ENCODE data around the gene ZNF207.
A peak's percentile ranks its signal among the peaks of the same experiment; 100 is the strongest.
"Not testable (repeated sequence)": the region's sequence is repeated elsewhere in the genome, so short reads cannot be mapped to it uniquely, and the experiment has no call there.

ZNF207 gene

DNA sequence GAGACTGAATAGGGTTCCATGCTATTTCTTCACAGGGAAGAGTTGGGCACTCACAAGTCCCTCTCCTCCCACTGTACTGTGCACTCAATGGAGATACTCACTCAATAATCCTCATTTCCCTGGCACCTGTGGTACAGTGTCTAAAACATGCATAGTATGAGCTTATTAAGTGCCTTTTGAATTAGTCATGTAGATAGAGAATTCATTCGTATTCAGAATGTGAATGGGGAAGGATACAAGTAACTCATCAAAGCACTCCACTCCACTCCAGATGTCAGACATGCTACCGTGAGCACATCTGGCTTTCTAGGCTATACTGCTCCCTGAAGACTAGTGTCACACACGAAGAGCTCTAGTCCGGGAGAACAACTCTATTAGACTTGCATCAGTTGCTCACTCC is 14.3 kb upstream of the ZNF207 start:
- no peak for DNase-seq

DNA sequence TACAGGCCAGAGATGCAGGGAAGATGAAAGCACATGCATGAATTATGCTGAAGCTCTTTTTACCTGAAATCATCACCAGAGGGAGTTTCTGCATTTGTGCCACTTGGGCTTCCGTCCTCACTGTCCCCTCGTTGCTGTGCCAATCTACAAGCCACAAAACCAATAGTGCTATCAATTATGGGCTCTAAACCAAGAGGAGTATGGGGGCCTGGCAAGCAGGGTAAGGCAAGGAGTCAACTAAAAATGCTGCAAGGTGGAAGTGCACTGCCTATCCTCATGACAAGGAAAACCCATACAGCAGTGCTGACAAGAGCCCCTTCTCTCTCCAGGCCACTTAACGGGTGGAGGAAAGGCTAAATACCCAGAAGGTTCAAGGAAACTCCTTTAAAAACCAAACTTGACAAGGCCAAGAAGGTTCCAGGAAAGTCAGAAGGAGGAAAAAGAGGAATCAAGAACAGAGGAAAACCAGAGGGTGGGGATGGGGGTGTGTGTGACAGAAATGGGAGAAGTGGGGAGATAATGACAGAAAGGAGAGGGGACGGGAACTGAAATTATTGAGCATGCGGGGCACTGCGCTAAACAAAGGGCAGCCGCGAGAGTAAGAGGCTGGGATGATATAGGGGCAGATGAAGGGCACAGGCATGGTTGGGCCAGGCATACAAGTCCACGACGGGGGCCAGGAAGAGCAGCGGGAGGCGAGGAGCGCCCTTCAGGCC is 8.7 kb upstream of the ZNF207 start:
- peak in 1 of 2 donors; percentile 20 for DNase-seq

DNA sequence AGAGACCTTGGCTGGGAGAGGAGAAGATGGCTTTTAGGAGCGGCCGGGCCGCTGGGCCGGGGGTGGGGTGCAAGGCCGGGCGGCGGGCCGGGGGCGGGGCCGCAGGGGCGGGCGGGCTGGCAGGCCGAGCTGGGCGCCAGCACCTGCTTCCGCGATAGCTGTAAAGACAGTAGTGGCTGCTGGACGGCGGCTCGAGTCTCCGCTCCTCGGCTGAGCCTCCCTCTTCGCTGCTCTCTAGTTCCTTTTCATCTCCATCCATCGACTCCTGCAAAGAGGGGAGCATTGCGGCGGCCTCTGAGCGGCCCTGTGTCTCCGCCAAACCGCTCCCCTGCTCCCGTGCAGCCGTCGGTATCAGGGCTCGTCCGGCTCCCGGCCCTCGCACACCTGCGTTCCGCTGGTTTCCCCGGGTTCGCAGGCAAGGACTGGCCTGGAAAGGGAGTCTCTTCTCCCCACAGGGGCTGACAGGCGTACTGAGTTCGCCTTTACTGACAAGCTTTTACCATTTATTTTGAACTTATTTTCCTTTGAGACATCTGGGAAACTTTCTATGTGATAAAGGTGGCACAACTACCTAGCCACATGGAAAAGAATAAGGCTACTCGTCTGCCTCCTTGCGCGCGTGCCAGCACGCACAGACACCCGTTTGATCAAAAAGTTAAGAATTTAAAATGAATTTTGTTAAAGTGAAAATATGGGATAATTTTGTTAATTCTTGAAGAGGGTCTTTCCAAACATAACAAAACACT is 7.9 kb upstream of the ZNF207 start, which contains the start of gene C17orf75:
Gene C17orf75 (minus strand): TSS at position 317 of the 746 bp plus-strand sequence. CDS start 34 bp downstream, at position 283.
- peak; percentile 50 to 63 for DNase-seq

DNA sequence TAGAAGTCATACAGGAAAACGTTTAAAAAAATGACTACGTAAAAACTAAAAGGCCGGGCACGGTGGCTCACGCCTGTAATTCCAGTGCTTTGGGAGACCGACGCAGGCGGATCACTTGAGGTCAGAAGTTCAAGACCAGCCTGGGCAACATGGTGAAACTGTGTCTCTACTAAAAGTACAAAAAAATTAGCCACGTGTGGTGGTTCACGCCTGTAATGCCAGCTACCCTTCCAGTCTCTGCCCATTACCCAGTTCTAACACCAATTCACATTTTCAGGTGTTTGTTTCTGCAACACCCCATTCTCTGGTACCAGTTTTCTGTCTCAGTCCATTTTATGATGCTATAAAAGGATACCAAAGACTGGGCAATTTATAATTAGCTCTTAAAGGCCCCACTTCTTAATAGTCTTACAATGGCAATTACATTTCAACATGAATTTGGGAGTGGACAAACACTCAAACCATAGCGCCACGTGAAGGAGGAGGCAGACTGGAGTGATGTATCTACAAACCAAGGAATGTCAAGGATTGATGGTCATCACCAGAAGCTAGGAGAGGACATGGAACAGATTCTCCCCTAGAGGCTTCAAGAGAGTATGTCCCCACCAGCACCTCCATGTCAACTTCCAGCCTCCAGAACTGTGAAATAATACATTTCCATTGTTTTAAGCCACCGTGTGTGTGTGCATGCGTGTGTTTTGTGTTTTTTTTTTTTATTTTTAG is 7.2 kb upstream of the ZNF207 start:
- no peak for DNase-seq

DNA sequence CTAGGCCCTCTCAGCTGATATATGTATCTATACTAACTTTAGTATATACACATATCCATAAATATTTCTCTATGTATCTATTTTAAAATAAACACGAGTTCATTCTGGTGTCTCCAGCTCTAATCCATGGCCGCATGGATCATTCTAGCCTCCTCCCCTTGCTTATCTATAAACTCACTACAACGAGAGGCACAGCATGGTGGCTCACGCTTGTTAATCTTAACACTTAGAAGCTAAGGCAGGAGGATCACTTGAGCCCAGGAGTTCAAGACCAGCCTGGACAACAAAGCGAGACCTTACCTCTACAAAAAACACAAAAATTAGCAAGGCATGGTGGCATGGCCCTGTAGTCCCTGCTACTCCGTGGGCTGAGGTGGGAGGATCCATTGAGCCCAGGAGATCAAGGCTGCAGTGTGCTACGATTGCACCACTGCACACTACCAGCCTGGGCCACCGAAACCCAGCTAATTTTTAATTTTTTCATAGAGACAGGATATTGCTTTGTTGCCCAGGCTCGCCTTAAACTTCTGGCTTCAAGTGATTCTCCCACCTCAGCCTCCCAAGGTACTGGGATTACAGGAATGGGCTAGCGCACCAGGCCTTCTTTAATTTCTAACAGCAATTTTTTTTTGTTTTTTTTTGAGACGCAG is 3.9 kb upstream of the ZNF207 start:
- no peak for DNase-seq

DNA sequence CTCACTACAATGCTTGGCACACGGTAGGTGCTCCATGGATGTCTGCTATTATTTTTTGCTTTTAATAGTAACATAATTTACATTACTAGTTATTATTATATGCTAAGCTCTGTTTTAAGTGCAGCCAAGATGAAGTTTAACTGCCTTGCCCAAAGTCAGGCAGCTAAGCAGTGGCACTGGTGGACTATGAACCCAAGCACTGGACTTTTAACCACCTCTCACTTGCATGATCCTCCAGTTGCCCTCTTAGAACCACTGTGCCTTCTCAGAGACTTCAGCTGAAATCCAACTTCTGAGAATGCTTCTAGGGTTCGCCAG is 1.5 kb upstream of the ZNF207 start:
- DNase-seq: no peak

DNA sequence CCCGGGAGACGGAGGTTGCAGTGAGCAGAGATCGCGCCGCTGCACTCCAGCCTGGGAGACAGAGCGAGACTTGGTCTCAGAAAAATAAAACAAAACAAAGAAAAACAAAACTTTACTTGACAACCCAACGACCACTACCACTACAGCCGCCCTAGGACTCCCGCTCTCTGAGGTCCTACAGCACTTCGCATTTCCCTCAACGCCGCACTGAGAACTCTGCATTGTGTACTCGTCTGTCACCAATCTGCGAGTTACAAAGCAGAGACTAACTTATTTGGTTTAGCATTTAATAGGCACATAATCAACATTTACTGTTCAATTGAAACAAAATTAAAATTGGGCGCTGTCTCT is 479 bp upstream of the ZNF207 start:
- peak in 1 of 2 donors; percentile 23 for DNase-seq

DNA sequence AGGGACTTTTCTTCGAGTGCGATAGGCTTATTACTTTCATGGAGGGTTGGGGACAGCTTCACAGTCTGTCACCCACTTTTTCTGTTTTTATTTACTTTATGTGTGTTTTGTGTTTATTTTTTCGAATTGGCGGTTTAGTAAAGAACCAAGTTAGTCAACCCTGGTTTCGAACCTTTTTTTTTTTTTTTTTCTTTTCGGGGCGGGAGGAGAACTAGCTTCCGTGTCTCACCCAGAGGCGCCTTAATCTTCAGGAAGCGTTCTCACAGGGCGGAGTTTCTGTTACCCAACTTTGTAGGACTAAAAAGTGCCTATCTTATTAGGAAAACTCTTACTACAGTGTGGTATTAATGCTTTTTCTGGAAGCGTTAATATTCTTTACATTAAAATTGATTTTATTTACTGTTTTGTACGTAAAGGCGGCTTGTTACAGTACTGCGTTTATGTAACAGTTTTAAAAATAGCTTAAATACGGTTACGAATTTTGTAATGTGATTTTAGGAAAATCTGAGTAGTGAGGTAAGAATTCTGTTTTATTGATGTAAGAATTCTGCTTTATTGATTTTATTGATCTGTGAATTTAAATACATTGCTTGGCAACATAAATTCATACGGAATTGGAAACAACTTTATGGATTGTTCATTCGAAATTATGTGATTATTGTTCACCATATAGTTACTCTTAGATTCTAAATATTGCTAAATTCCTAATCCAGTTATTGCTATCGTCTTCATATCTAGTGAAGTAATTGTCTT is 885 bp downstream of the ZNF207 start:
- peak; percentile 84 to 87 for DNase-seq

DNA sequence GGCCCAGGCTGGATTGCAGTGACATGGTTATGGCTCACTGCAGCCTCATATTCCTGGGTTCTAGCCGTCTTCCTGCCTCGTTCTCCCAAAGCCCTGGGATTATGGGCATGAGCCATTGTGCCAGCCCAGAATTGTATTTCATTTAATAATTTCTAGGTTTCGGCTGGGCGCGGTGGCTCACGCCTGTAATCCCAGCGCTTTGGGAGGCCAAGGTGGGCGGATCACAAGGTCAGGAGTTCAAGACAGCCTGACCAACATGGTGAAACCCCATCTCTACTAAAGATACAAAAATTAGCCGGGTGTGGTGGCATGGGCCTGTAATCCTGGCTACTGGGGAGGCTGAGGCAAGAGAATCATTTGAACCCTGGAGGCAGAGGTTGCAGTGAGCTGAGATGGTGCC is 2.8 kb downstream of the ZNF207 start:
- not testable (repeated sequence) for DNase-seq

DNA sequence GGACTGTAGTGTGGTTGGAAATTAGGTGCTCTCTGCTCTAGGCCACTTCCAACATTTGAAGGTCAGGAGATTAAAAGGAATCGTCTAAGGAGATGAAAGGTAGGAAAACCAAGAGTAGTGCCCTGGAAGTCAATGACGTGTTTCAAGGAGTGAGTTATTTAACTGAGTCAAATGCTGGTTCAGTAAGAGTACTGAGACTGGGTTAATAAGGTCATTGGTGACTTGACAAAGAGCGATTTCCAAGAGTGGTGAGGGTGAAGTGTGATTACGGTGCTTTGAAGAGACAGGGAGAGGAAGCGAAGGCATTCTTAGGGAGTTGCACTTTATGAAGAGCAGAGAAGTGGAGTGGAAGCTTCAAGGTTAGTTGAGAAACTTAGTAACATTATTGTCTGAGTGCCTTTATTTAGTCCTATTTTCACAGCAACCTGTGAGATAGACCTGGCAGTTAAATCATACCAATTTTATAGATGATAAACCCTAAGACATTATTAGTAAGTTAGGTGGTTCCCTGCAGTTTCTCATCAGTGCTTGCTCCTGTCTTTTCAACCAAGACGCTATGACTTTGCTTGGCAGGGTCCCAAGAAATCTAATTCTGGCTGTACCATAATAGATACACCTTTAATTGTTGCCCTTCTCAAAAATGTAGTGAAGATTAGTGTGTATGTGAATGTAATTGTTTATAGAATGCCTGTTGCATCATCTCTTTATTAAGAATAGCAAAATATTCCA is 5.9 kb downstream of the ZNF207 start:
- no peak for DNase-seq

DNA sequence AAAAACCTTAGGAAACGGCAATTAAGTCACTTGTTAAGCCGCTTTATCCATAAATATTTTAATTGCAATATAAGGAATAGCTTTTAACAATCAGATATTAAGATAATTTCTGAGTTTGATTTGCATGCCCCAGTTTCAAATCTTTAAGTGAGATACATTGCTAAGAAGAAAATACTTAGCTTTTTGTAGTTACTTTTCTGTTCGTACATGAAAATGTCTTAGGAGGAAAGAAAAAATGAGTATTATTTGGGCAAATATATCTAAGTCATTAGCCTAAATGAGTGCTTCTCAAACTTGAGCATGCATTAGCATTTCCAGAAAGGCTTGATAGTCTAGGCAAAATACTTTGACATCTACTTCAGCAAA is 6.4 kb downstream of the ZNF207 start:
- DNase-seq: no peak

DNA sequence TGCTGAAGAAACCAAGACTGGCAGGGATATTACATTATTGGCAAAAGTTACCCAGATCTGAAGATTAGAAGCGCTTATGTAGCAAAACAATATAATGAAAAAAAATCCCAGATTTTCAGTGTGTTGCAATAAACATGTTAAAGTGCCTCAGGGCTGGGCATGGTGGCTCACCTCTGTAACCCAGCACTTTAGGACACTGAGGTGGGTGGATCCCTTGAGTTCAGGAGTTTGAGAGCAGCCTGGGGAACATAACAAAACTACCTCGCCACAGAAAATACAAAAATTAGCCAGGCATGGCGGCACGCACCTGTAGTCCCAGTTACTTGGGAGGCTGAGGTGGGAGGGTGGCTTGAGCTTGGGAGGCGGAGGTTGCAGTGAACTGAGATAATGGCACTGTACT is 6.8 kb downstream of the ZNF207 start:
- no peak for DNase-seq

DNA sequence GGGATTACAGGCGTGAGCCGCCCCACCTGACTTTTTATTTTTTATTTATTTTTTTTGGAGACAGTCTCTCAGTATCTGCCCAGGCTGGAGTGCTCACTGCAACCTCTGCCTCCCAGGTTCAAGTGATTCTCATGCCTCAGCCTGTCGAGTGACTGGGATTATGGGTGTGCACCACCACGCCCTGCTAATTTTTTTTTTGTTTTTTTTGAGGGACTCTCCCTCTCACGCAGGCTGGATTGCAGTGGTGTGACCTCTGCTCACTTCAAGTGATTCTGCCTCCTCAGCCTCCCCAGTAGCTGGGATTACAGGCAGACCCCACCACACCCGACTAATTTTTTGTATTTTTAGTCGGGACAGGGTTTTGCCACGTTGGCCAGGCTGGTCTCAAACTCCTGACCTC is 7.7 kb downstream of the ZNF207 start:
- no peak for DNase-seq

DNA sequence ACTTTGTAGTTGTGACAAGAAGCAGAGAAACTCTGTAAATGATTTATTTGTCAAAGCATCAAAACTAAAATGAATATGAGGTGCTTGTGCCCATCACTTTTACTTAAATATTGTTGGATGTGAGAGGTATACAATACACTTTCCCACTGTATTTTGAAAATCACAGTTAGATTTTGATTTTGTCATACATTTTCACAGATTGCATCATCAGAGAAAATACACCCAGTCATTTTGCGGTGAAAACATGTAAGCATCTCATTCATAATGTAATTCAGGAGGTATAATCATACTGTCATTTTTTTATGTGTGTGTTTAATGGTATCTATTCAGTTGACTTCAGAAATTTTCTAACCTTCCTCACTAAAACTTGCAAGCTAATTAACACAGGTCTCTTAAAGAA is 11.3 kb downstream of the ZNF207 start:
- no peak for DNase-seq

DNA sequence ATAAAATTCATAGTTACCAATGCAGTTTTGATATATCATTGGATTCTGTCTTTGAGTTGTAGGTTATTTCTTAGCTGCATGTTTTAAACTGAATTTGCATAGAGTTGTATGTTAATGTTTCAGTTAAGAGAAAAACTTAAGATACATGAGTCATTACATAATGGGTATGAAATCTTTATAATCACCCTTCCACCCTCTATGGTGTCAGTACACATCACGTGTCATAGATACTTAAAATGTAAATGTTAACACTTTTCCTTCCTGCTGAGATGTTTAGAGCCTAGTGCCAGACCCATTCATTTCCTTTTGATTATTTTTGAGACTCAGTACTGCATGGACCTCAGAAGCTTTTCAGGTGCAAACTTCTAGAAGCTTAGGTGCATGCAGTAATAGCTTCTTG is 20.5 kb downstream of the ZNF207 start:
- DNase-seq: no peak

DNA sequence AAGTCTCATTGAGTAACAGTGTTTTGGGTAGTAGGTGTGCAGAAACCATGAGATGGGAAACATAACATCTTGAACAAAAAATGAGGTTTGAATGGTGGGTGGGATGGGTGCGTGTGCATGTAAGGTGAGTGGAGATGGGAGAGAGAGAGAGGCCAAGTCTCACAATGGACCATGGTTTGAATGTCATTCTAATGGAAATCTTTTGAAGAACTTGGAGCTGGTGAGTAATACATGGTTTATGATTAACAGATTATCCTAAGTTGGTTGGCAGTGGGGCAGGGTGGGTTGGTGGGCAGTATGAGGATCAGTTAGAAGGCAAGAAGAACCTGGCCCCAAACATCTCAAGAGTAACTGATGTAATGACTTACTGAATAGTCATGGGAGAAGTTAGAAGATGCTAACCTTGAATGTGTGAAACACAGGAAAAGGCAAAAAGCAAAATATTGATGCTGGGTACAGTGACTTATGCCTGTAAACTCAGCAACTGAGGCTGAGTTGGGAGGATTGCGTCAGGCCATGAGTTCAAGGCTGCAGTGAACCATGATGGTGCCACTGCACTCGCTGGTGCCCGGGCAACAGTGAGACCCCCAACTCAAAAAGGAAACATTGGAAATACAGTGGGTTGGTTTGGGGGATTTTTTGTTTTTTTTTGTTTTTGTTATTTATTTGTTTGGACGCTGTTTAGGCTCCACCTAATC is 32.7 kb downstream of the ZNF207 start:
- DNase-seq: no peak

DNA sequence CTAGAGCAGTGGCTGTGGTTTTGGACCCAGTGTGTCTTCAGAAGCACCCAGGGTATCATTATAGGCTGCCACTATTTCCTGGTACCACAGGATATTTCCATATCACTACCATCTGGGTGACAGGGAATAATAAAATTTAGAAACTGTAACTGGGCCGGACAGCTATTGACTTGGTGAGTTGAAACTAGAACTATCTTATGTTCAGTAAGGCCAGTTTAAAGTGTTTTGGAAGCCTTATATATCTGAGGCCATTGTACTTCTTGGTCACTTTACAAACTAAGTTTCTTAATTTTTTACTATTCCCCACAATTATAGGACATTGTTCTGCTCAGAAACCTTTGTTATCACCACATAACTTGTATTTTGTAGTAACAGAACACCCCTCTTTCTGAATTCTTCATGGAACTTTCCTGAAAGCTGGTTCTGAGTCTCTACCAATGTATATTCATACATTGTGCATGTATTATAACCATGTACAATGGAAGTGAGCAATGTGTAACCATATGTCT is 34.0 kb downstream of the ZNF207 start:
- DNase-seq: no peak

DNA sequence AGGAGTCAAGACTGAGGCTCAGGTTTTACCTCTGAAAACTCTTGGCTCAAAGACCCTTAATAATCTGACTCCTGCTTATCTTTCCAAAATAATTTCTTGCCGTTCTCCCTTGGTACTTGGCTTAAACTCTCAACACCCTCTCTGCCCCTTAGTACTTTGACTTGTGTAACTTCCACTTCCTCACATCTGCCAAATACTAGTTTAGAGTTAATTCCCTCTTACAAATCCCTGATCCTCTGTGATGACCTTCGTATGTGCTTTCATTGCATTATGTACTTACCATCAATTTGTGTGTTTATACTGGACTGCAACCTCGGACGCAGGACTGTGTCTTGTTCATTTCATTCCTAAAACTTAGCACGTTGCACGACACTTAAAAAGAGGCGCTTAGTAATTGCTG is 35.2 kb downstream of the ZNF207 start:
- peak in 1 of 2 donors; percentile 27 for DNase-seq

DNA sequence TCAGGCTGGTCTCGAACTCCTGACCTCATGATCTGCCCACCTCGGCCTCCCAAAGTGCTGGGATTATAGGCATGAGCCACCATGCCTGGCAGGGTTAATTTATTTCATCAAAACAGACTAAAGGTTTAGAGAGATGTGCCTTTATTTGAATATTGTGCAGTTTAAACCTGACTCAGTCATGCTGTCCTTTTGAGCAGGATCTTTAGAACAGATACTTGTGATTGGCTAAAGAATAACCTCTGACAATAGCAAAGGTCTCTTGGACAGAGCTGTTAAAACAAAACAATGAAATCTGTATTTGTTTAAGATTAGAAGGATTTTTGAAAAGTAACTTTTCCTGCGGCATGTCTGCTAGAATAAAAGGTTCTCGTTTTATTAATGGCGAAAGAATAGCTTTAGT is 36.0 kb downstream of the ZNF207 start:
- no peak for DNase-seq

DNA sequence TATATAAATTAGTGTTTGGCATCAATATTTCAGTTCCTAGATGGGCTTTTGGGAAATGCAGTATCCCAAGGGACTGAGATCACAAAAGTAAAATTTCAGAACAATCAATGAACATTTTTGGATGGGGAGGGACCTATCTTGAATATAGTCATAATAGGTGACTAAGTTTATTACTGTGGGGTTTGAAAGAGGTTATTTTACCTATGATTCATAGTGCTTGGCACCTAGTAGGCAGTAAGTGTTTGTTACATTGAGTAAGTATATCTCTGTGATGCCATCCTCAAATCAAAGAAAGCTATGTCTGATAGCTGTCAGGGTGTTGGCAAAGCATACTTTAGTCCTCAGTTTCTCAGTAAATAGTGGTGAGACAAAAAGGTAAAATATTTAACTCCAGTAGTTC is 36.9 kb downstream of the ZNF207 start:
- no peak for DNase-seq

DNA sequence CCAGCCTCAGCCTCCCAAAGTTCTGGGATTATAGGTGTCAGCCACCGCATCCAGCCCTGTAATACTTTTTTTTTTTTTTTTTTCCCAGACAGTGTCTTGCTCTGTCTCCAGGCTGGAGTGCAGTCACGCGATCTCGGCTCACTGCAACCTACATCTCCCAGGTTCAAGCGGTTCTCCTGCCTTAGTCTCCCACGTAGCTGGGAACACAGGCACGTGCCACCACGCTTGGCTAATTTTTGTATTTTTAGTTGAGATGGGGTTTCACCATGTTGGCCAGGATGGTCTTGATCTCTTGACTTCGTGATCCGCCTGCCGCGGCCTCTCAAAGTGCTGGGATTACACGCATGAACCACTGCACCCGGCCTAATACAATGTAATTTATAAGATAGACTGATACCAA is 38.2 kb downstream of the ZNF207 start:
- DNase-seq: not testable (repeated sequence)
